NCI-H69 (cell line): ENCODE measurements around the gene ELSPBP1.
"Not testable (repeated sequence)": the region's sequence is repeated elsewhere in the genome, so short reads cannot be mapped to it uniquely, and the experiment has no call there.

Source experiments
- DNase-seq: peaks from one replicate; lab custom pipeline; 2025; lab: John Stamatoyannopoulos, UW

The ELSPBP1 gene

DNA sequence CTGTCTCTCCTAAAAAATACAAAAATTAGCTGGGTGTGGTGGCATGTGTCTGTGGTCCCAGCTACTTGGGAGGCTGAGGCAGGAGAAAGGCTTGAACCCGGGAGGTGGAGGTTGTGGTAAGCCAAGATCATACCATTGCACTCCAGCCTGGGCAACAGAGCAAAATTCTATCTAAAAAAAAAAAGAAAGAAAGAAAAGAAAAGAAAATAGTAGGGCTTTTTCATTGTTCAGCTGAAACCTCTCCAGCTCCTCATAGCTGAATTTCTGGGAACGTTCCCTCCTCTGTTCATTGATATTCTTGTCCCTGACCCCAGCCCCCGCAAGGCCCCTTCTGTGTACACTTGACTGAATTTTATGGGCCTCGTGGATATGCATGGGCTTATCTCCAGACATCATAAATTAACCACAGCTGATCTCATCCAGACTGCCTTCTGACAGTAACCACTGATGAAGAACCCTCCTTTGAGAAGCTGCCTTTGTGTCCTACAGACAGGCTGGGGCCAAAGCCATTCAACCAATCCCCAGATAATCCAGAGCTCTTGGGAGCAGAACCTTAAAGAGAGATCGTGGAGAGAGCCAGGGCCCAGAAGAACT is at the start of gene ELSPBP1:
Gene ELSPBP1 (plus strand): TSS at position 424 of the 594 bp plus-strand sequence. CDS start 14,036 bp downstream, outside the sequence.
- DNase-seq: no peak

DNA sequence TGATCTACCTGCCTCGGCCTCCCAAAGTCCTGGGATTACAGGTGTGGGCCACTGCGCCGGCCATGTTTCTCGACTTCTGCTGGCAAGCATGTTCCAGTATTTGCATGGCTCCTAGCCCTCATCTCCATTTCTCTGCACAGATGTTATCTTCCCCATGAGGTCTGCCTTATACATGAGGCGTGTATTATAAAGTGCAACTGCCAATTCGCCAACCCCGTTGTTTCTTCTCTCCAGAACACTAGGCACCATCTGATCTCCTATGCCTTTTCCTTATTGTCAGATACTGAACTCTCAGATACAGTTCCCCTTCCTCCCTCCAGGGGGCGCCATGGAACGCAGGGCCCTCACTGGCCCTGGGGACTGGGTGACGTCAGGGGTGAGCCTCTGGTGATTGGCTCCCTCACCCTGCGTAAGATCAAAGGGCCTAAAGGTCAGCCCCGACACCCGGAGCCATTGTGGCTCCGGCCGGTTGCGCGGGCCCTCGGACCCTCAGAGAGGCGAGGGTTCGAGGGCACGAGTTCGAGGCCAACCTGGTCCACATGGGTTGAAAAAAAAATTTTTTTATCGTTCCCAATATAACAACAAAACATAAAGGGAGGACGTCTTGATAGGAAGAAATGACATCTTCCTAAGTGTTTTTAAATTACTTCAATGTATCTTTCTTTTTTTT is 44.4 kb upstream of the ELSPBP1 start:
- DNase-seq: not testable (repeated sequence)

DNA sequence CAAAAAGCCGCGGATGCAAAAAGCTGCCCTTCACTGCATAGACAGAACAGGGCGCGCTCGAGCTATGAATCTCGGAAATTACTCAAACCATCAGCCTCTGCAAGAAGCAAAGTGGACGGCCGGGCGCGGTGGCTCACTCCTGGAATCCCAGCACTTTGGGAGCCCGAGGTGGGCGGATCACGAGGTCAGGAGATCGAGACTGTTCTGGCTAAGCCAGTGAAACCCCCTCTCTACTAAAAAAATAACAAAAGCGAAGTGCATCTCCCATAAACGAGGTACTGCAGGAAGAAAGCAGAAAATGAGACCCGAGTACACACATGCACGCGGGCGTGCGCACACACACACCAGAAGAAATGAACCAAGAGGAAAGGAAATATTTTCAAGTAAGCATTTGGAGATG is 42.3 kb upstream of the ELSPBP1 start:
- DNase-seq: not testable (repeated sequence)

DNA sequence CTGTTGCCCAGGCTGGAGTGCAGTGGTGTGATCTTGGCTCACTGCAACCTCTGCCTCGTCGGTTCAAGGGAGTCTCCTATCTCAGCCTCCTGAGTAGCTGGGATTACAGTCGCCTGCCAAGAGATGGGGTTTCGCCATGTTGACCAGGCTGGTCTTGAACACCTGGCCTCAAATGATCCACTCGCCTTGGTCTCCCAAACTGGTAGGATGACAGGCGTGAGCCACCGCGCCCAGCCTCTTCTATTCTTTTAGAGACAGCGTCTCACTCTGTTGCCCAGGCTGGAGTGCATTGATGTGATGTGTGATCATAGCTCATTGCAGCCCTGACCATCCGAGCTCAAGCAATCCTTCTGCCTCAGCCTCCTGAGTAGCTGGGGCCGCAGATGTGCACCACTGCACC is 38.5 kb upstream of the ELSPBP1 start:
- not testable (repeated sequence) for DNase-seq

DNA sequence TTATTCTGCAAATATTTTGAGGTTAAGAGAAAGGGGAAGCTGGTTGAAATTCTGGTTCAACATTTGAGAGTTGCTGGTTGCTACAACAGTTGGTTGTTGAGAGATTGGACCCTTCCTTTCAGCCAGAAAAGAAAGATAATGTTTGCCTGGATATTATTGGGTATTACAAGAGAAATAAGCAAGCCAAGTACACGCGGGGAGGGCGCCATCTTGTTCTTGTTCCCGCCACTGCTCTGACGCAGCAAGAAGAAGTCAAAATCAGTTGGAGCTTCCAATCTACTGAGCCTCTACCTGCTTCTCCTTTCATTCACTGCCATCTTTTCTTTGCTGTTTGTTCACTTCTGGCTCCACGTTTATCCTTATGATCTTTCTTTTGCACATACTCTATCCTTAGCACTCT is 20.9 kb upstream of the ELSPBP1 start:
- DNase-seq: no peak

DNA sequence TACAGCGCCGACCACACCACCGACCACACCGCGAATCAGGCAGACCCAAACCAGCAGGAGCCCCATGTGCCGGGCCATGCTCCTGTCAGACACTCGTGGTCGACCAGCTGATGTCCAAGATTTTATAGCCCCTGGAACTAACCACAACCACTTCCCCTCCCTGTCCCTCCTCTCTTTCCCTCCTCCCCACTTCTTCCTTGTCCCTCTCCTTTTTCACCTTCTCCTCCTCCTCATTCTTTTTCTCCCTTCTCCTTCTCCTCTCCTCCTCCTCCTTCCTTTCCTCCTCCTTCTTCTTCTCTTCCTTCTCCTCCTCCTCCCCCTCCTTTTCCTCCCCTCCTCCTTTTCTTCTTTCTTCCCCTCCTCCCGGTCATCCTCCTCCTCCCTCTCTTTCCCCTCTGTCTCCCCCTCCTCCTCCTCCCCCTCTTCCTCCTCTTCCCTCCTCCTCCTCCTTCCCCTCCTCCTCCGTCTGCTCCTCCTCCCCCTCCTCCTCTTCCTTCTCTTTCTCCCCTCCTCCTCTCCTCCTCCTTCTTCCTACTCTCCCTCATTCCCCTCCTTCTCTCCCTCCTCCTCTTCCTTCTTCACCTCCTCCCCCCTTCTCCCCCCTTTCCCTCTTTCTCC is 3.1 kb upstream of the ELSPBP1 start:
- DNase-seq: no peak

DNA sequence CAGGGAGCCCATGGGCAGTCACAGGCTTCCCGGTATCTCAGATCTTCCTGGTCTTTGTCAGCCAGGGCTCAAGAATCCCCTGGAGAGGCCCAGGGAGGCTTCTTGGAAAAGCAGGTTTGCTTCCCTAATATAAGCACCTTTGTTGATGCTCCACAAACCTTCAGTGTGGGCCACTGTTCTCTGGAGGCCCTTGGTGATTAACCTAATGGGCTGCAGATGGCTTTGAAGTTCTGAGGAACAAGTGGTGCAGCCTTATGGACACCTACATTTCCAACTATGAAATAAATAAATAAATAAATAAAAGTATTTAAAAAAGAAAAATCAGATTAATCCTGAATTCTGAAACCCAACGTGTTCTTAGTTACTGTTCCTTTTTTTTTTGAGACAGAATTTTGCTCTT is 2.4 kb upstream of the ELSPBP1 start, which contains the start of gene BSPH1:
Gene BSPH1 (minus strand): TSS at position 101 of the 400 bp plus-strand sequence. CDS start 89 bp downstream, at position 12.
- no peak for DNase-seq

DNA sequence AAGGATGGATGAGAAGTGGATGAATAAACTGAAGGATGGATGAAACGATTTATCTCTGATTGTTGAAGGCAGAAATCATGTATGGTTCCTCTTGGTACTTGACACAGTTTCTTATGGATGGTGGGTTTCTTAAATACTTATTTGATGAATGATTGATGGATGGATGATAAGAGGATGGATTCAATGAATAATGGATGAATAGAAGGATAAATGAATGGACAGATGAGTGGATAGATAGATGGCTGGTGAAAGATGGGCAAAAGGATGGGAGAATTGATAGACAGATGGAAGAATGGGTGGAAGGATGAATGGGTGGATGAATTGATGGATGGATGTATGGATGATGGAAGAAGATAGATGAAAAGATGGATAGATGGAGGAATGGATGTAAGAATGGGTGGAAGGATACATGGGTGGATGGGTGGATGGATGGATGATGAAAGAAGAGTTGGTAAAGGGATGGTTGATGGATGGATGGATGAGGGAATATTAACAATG is 1.8 kb downstream of the ELSPBP1 start:
- DNase-seq: no peak

DNA sequence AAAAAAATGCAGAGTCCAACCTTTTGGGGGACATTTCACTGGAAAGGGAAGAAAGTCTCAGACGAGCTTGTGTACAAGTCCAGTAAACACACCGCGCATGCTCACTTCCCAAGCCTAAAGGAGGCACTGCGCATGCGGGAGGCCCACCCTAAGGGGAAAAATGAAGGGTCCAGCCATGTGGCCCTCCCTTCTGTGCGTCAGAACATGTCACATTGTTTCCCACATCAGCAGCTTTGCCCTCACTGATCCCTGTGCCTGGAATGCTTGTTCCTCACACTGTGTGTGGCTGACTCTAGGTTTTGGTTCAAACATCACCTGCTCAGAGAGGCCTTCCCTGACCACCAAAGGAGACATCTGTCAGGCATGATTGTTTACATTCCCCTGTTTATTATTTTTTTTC is 4.4 kb downstream of the ELSPBP1 start:
- DNase-seq: no peak

DNA sequence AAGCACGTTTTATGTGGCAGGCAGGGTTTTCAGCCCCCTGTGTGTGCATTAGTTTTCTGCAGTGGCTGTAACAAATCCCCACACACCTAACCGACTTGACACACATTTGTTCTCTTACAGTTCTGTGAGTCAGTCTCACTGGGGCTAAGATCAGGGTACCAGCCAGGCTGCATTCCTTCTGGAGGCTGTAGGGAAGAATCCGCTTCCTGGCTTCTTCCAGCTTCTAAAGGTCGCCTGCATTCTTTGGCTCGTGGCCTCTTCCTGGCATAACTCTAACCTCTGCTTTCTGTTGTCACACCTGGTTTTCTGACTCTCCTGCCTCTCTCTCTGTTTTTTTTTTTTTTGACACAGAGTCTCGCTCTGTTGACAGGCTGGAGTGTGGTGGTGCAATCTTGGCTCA is 6.4 kb downstream of the ELSPBP1 start:
- DNase-seq: no peak

DNA sequence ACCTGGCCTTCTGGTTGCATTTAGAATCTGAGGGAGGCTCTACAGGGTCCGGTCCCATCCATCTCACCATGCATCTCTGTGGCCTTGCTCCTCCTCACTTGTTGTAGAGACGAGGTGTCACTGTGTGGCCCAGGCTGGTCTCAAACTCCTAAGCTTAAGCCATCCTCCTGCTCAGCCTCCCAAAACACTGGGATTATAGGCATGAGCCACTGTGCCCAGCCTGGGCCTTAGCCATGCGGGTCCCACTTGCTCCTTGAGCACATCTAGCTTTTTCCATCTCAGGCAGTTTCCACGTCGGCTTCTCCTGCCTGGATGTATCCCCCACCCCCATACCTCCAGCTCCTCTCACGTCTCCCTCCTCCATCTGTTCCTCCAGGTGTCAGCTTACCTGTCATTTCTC is 9.8 kb downstream of the ELSPBP1 start:
- DNase-seq: no peak

DNA sequence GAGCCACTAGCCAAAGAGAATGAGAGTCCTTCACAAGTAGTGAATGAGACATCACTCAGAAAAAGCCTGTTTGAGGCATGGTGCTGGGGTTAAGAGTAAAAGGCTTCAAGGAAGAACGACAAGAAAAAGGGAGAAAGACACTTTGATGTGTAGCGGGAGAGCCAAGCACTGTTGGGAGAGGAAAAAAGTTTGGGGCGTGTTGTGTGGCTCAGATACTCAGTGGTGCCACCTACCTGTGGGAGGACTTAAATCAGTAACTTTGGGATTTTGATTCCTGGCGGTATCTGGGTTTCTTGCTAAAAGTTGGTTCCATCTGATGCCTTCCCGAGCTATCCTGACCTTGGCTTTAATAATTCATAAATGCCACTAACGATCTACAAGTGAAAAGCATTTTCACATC is 12.3 kb downstream of the ELSPBP1 start:
- peak; percentile 22 for DNase-seq

DNA sequence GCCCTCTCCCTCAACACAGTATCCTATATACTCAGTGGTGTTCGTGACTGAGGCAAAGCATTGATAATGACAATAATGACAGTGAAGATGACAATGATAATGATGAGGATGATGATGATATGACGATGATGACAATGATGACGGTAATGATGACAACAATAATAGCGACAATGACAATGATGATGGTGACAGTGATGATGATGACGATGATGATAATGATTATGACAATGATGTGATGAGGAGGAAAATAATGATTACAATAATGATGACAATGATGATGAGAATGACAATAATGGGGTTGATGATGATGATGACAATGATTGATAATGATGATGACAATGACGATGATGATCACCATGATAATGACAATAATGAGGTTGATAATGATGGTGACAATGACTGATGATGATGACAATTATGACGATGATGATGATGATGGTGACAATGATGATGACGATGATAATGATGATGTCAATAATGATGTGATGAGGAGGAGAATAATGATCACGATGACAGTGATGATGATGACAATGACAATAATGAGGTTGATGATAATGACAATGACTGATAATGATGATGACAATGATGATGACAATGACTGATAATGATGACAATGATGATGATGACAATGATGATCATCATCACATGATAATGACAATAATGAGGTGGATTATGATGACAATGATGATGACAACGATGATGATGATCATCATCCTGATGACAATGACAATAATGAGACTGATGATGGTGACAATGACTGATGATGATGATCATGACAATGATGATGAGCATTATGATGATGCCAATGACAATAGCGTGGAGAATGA is 16.7 kb downstream of the ELSPBP1 start:
- DNase-seq: no peak

DNA sequence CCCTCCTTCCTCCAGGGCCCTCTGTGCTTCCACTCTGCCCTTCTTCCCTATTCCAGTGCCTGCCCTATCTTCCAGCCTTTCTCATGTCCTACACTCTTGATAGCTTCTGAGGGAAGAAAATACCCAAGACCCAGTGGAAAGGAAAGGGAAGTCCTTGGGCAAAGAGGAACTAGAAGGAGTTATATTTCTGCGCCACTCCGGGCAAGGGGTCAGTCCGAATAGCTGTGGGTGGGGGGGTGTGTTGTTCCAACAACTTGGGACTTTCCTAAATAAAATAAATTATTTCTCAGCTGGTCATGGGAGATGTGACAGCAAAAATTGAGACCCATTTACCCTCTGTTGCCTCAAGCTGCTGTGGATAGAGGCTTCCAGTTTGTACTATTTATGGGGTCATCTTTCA is 26.3 kb downstream of the ELSPBP1 start:
- no peak for DNase-seq

DNA sequence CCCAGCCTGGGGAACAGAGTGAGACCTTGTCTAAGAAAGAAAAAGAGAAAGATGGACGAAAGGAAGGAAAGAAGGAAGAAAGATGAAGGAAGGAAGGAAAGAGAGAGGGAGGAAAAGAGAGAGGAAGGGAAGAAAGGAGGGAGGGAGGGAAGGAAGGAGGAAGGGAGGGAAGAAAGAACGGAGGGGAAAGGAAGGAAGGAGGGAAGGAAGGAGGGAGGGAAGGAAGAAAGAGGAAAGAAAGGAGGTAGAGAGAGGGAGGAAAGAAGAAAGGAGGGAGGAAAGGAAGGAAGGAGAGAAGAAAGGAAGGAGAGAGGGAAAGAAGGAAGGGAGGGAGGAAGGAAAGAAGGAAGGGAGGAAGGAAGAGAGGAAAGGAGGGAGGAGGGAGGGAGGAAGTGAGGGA is 28.6 kb downstream of the ELSPBP1 start:
- DNase-seq: no peak

DNA sequence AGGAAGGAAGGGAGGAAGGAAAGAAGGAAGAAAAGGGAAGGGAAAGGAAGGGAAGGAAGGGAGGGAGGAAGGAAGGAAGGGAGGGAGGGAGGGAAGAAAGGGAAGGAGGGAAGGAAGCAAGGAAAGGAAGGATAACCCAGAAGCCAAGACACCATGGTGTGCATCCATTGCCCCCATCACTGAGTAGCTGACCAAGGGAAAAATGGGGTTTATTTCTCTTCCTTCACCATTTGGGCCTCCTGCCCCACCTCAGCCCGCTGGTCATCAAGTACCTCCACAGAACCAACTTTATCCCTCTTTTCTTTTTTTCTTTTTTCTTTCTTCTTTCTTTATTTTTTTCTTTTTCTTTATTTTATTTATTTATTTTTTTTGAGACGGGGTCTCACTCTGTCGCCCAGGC is 29.1 kb downstream of the ELSPBP1 start:
- DNase-seq: no peak

DNA sequence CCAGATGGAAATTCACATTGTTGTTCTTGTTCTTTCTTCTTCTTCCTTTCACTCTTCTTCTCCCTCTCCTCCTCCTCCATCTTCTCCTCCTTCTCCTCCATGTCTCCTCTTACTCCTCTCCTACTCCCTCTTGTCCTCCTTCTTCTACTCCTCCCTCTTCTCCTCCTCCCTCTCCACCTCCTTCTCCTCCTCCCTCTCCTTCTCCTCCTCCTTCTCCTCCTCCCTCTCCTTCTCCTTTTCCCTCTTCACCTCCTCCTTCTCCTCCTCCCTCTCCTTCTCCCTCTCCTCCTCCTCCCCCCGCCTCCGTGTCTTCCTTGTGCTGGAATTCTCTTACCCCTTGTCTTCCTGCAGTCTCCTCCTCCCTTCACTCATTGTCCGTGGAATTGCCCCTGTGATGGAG is 31.0 kb downstream of the ELSPBP1 start:
- DNase-seq: no peak

DNA sequence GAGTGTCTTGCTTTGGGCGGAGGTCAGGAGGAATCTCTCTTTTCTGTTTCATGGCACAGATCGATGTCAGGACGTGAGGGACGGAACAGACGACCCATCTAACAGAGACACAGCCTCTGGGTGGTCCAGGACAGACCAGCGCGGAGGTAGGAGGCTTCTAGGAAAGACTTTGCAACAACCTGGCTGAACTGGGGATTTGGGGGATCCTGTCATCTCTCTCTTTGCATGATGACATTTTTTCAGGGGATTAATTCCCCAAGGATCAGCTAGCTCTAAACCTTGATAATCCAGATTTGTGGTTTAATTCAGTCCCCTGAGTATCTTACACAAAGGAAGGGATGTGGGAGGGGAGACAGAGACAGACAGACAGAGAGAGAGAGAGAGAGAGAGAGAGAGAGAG is 35.0 kb downstream of the ELSPBP1 start:
- DNase-seq: no peak

DNA sequence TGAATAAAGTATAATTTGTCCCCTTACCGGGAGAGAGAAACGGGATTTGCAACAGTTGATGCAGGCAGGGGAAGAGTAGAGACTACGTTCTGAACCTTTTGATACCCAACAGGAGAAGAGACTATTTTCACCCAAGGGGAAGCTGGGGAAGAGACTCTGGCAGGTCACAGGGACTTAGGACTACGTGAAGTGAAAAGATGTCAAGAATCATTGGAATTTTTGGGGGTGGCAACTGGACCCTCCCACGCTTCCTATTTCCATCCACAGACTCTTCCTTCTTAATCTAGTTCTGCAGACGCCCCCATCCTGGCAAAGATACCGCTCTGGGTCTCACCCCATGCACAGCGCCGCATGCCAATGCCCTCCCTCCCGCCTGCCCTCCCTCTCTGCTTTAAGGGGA is 35.6 kb downstream of the ELSPBP1 start:
- no peak for DNase-seq

DNA sequence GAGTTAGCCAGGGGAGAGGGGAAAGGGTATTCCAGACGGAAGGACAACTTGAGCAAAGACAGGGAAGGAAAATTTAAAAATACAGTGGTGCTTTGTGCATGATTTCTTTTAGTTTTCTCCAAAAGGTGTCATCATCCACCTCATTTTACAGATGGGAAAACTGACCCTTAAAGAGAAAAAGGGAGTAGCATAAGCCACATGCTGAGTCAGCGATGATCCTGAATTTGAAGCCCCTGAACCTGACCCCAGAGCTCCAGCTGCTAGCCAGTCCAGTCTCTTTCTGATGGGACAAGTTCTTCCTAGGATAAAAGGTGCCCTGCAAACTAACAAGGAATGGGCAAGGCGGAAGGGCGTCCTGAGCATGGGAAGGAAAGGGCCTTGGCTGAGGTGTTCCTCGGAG is 39.2 kb downstream of the ELSPBP1 start:
- DNase-seq: no peak

DNA sequence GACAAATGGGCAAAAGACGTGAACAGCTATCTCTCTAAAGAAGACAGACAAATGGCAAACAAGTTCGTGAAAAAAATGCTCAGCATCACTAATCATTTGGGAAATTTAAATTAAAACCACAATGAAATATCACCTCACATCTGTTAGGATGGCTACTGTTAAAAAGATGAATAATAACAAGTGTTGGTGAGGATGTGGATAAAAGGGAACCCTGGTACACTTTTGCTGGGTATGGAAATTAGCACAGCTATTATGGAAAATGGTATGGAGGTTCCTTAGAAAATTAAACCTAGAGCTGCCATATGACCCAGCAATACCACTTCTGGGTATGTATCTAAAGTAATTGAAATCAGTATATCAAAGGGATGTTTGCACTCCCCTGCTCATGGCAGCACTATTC is 42.3 kb downstream of the ELSPBP1 start:
- DNase-seq: no peak

DNA sequence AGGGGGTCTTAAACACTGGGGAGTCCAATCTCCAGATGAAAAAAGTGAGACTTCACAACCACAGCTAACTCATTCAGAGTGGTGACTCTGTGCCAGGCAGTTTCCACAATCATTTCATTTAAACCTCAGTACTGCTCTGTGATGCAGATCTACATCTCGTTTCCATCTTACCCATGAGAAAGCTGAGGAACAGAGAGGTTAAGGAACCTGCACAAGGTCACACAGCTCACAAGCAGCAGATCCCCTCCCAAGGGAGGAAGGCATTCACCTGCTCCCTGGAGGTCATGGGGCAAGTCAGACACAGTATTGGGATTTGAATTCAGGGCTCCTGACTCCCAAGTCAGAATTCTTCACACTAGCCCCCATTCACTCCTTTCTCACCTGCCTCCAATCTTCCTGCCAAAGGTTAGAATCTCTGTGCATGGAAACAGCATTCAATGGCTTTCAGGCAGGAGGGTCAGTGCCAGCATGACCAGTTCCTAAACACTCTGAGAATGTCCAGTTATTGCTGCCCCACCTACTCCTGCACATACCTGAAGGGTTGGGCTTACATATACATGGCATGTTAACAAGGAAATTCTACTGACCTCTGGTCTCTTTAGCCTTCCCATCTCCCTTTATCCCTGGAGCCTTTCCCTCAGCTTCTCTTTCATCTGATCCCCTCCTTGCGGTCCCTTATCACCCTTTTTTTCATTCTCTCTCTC is 47.6 kb downstream of the ELSPBP1 start:
- no peak for DNase-seq
